OCI-M2 (cell line): ENCODE data around the gene LCN1.
"Not testable (repeated sequence)": the region's sequence is repeated elsewhere in the genome, so short reads cannot be mapped to it uniquely, and the experiment has no call there.

Experiments used
- DNase-seq: peaks from one replicate; lab custom pipeline; 2025; ENCODE audit not compliant: unreplicated experiment; lab: John Stamatoyannopoulos, UW

Gene LCN1

DNA sequence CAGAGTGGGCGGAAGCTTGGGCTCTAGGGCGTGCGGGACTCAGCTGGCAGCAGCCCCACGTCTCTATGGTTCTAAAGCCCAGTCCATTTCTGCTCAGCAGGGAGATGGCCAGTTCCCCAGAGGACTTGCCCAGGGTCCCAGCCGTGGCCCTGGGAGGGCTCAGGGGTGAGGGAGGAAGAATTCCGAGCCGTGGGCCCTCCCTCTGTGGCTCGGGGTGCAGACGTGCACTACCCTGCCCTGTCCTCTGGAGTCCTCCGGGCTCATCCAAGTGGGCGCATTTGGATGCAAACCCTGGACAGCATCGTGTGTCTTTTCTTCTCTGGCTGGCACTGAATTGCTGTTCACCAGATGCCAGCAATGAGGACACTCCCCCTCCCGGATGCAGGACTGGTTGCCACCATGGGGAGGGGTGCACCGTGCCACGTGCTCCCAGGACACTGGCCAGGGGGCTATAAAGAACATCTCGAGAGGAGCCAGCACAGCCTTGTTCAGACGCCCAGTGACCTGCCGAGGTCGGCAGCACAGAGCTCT lies 24.5 kb downstream of the LCN1 start, which contains the start of gene OBP2A:
Gene OBP2A (plus strand): TSS at position 481 of the 531 bp plus-strand sequence. CDS start 55 bp downstream, outside the sequence.
- DNase-seq = not testable (repeated sequence)

GRCh38 chr9:135546792-135547617 lies 25.8 kb downstream of the LCN1 start:
- not testable (repeated sequence) for DNase-seq

GRCh38 chr9:135547756-135548736 lies 26.8 kb downstream of the LCN1 start:
- no peak for DNase-seq

DNA sequence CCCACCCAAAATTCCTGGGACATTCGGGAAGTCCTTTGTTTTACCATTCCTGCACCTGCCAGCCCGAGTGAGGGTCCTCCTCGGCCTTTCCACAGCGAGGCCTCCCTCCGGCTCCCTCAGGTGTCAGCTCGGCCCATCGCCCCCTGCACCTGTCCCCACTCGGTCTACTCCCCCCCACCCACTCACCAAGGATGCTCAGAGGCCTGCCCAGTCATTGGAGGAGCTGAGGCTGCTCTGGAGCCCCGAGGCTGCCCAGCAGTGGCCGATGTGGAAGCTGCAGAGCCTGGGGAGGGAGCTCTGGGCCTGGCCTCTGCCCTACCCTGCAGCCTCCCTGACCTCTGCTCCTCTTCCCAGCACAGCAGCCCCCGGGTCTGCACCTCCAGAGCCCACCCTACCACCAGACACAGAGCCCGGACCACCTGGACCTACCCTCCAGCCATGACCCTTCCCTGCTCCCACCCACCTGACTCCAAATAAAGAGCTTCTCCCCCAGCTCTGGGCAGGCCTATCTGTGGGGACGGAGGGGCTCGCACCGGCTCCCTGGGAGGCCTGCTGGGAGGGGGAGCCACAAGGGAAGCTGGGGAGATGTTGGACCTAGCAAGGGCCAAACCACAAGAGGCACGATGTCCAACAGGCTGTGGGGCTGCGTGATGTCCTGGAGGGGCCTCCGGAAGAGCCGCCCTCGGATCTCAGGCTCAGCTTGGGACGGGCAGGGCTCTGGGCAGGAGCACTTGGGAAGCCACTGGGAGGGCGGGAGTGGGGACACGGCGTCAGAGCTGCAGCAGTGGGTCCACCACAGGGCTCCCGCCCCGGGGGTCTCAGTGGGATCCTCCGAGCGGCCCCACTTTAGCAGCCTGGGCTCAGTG lies 28.5 kb downstream of the LCN1 start:
- not testable (repeated sequence) for DNase-seq

- no peak for DNase-seq
Measured at GRCh38 chr9:135550344-135550918, 29.2 kb downstream of the LCN1 start.

DNA sequence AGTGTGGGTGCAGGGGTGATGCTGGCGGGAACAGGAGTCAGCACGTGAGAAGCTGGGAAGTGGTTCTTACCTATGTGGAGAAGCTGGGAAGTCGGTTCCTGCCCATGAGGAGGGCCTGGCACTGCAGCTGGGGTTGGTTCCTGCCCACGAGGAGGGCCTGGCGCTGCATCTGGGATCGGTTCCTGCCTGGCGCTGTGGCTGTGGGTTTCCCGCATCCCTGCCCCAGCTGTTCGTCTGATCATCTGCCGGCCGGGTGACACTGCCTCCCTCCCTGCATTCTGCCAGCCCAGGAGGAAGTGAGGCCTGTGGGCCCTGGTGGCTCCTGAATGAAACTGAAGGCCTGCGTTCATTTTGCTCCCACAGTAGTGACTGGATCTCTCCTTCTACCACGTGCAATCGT lies 29.8 kb downstream of the LCN1 start:
- DNase-seq = no peak

- DNase-seq = no peak
Measured at GRCh38 chr9:135551456-135551855, 30.2 kb downstream of the LCN1 start.

DNA sequence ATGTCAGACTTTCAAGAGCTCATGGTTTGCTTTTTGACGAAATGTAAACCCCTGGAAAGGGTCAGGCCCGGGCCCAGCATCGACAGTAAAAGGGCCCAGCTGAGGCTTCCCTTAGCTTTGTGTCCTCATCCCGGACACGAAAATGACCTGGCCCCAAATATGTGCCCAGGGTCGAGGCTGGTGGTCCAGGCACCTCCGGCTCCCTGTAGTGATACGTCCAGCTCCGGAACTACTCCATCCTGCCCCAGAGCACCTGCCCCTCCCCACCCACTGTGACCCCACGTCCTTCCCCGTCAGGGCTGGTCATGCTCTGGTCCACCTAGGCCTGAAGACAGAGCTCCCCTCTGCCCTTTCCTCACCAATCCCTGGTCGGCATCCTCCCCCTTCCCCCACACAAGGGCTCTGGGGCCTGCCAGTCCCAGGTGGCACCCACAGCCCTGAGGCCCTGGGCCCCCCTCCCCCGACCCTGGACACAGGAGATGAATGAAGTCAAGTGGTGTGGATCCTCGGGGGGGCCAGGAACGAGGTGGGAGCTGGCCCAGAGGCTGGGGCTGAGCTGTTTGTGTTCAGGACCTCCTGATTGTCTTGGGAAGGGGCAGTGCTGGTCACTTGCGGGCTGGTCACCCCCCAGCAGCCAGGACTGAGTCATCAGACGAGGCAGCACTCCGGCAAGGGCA lies 30.9 kb downstream of the LCN1 start:
- DNase-seq = no peak

GRCh38 chr9:135552698-135553171 lies 31.5 kb downstream of the LCN1 start:
- no peak for DNase-seq

GRCh38 chr9:135554718-135555117 lies 33.5 kb downstream of the LCN1 start:
- DNase-seq = no peak

DNA sequence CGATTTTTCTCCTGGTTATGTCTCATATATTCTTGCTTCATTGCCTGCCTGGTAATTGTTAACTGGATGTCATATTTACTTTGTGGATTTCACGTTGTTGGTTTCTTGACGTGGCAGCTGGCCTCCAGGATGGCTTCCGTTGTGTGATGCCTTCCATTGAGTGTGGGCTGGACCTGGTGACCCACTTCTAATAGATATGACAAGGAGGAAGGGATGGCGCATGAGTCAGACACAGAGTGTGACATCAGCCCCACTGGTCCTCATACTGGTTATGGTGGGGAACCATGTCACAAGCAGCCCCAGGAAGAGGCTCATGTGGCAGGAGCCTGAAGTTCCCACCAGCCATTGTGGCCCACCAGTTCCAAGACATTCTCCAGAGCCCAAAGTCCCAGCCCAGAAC lies 34.0 kb downstream of the LCN1 start:
- no peak for DNase-seq

GRCh38 chr9:135555910-135556309 lies 34.7 kb downstream of the LCN1 start:
- no peak for DNase-seq

DNA sequence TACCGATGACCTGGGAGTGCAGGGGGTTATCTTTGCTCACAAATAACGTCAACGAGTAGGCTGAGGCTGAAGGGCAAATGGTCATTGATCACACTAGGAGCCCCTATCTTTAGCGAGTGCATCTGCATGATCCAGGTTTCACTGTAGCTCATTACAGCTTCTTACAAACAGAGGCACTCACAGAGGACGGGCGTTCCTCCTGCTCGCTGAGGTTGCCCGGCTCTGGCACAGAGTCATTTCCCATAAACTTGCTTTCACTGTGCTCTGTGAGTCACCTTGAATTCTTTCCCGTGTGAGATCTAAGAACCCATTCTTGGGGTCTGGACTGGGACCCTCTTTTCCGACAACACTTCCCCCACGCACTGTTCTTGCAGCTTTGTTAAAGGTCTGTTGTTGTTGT lies 38.4 kb downstream of the LCN1 start:
- no peak for DNase-seq

DNA sequence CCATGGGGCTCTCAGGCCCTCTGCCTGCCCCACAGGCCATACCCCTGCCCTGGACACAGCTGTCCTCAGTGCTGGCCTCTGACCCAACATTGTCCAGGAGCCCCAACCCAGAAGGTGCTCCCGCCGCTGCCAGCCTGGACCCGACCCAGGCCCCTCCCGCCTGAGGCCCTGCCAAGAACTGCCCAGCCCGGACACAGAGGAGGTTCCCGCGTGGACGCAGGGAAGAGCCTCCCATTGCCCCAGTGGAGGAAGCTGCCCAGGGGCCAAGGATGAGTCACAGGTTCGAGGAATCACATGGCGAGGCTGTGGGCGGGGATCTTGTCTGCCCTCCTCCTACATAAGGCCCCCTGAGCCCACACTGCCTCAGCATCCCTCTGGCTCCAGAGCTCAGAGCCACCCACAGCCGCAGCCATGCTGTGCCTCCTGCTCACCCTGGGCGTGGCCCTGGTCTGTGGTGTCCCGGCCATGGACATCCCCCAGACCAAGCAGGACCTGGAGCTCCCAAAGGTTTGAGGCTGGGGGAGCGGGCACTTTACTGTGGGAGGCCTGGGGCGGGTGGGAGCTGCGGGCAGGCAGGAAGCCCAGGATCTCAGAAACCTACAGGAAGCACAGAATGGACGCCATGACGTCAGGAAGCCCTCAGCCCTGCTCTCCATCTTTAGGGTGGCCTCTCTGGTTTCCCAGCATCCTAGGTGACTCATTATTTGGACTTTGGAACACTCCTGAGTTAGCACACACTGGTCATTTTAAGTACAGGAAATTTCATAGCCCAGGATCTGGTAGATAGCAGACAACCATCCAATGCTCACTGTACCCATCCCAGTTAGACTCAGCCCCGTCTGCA lies 40.4 kb downstream of the LCN1 start, which contains the start of gene PAEP:
Gene PAEP (plus strand): TSS at position 366 of the 844 bp plus-strand sequence.
- no peak for DNase-seq

DNA sequence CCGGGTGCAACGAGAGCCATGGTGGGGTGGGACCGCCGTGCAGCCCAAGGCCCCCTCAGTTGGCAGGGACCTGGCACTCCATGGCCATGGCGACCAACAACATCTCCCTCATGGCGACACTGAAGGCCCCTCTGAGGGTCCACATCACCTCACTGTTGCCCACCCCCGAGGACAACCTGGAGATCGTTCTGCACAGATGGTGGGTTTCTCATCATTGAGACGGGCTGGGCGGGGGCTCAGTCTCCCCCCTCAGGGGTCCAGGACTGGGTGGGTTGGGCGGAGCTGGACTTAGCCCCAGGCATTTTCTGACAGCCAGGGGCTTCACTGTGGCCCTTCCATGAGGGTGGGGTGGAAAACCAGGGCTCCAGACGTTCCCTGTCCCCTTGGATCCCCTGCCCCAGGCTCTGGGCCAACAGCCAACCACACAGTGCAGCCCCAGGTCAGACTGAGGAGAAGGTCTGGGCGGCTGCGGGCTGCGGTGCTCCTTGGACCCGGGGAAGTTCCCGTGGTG lies 41.0 kb downstream of the LCN1 start:
- no peak for DNase-seq

GRCh38 chr9:135563039-135563476 lies 41.8 kb downstream of the LCN1 start:
- no peak for DNase-seq

DNA sequence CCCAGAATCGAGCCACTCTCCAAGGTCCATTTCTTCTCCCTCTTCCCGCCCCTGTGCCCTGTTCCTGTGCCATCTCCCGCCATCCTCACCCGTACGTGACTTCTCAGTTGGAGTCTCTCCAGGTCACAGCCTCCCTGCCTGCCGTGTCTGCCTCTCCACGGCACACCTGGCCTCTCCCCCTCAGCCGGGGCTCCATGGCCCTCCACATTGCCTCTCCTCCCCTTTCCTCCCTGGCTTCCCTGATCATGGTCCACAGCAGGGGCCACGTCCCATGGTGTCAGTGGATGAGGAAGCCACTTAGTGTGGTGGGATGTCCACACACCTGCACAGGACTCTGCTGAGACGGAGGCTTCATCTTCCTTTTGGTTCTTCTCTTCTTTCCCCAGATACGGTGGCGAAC lies 42.6 kb downstream of the LCN1 start:
- no peak for DNase-seq

GRCh38 chr9:135565141-135565628 lies 43.9 kb downstream of the LCN1 start:
- DNase-seq = no peak
